HG02973 (cell line): ENCODE data around the gene TRIM71.

ENCODE experiments used
- ATAC-seq: cut with Tn5 transposase; IDR thresholded peaks from one replicate; pipeline ENCODE4 v1.9.1; 2021; ENCODE audit warnings: moderate library complexity; ENCODE audit not compliant: unreplicated experiment

The TRIM71 gene

DNA sequence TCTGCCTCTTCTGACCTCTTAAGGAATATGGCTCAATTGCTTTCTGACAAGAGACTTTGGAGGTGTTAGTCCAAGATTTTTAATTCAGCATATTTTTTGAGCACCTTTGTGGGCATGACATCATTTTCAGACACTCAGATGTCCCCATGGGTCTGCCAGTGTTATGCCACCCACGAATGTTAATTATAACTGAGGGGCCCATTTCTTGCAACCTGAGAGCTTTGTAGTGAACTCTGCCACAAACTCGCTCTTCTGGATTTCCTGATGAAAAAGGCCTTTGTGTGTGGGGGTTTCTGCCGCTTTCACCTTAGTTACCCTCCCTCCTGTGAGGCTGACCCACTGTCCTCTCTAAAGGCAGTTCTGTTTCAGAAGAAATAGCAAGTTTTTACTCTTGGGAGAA, 69.1 kb downstream of the TRIM71 start:
- ATAC-seq = no peak

DNA sequence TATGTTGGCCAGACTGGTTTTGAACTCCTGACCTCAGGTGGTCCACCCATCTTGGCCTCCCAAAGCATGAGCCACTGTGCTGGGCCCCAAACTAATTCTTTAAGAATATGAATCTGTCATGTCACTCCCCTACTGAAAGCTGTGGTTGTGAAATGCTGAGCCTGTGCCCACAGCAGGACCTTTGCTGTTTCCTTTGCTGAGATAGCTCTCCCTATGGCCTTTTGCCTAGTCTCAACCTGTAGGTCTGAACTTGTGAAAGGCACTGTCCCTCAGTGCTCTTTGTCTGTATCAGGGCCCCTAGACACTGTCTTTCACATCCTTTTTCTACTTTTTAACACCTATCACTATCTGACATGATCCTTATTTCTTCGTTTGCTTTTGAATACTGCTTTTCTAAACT, 70.9 kb downstream of the TRIM71 start:
- ATAC-seq = peak; percentile 83

DNA sequence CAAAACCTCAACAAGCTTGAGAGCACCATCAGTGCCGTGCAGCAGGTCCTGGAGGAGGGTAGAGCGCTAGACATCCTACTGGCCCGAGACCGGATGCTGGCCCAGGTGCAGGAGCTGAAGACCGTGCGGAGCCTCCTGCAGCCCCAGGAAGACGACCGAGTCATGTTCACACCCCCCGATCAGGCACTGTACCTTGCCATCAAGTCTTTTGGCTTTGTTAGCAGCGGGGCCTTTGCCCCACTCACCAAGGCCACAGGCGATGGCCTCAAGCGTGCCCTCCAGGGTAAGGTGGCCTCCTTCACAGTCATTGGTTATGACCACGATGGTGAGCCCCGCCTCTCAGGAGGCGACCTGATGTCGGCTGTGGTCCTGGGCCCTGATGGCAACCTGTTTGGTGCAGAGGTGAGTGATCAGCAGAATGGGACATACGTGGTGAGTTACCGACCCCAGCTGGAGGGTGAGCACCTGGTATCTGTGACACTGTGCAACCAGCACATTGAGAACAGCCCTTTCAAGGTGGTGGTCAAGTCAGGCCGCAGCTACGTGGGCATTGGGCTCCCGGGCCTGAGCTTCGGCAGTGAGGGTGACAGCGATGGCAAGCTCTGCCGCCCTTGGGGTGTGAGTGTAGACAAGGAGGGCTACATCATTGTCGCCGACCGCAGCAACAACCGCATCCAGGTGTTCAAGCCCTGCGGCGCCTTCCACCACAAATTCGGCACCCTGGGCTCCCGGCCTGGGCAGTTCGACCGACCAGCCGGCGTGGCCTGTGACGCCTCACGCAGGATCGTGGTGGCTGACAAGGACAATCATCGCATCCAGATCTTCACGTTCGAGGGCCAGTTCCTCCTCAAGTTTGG, 72.9 kb downstream of the TRIM71 start:
- no peak for ATAC-seq

DNA sequence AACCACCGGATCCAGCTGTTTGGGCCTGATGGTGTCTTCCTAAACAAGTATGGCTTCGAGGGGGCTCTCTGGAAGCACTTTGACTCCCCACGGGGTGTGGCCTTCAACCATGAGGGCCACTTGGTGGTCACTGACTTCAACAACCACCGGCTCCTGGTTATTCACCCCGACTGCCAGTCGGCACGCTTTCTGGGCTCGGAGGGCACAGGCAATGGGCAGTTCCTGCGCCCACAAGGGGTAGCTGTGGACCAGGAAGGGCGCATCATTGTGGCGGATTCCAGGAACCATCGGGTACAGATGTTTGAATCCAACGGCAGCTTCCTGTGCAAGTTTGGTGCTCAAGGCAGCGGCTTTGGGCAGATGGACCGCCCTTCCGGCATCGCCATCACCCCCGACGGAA, 73.6 kb downstream of the TRIM71 start:
- no peak for ATAC-seq

DNA sequence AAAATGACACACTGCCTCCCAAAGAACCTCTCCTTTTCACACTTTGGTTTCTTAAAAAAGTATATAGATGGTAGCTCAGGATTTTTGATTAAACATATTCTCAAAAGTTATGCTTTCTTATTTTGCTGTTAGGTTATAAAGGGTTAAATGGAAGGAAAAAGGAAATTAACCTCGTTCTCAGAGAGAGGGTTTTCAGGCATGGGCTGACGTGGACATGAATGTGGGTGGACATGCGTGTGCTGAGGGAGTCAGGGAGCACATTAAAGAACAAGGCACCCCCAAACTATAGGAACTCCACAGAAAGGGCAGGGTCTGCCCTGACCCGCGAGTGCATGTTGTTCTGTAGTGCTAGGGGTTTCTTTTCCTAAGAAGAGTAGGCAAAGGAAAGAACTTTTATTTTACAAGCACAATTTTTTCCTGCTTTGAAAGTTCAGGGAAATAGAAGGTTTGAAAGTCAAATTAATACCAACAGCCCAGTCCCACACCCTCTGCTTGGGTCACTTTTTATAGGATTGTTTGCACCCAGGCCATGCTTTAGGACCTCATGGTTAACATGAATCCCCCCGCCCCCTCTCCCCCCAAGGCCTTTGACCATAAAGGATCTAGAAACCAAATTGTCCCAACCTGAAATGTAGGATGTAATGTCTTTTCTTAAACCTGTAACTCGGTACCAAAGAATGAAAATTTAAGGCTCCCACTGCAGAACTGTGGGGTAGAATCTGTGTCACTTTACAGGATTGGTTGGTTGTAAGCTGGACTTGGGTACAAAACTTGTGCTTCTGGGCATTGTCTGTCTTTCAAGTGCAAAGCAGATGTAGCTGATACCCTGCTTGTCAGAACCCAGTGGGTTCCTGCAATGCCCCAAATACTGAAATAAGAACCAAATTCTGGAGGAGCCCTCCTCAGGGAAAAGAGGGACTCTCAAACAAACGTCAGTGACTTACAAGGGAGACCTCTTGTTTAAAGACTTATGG, 75.1 kb downstream of the TRIM71 start:
- ATAC-seq = no peak

DNA sequence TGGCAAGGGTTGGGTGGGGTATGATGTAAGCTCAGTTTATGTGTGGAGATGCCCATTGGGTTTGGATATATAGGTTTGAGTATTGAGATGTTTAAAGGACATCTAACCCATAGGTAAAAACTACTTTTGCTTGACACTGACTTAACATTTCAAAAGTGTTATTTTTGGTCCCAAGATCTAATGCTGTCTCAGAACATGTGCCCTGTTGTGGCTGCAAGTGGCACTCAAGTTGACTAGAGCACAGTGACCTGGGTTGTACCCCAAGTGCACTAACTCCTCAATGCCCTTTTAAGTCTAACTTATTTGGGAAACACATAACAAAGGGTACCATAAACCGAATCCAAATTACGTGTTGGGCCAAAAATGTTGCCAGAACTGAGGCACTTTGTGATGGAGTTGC, 77.2 kb downstream of the TRIM71 start:
- no peak for ATAC-seq

DNA sequence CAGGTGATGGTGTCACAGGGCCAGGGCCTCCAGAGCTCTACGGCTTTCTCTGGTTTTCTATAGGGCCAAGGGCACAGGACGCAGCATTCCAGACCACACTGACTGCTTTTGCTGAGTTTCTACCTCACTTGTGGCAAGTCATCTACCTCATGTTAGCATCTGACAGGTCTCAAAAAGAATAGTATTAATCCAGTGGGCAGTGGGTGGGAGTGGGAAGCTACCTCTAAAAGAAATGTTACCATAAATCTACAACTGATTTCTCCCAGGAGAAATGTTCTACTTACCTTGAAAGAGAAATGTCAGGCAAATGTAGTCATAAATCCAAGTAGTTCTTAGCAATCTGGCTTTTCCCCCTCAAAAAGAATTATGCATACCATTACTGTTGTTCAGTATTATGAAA, 77.9 kb downstream of the TRIM71 start:
- ATAC-seq = no peak

DNA sequence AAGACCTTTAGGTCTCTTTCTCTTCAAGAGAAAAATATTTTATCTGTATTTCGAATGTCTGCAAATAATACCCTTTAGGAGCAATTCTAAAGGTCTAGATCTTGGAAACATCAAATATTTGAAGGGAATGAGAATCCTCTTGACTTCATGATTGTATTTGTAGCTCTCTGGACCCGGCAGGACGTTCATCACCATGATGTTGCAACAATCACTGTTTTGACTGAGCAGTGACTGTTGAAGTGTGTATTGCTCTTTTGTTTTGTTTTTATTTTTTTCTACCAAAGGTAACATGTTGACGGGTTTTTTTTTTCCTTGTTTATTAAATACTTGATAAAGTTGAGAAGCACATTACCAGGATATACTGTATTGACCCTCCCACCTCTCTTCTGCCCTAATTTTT, 78.3 kb downstream of the TRIM71 start:
- no peak for ATAC-seq

DNA sequence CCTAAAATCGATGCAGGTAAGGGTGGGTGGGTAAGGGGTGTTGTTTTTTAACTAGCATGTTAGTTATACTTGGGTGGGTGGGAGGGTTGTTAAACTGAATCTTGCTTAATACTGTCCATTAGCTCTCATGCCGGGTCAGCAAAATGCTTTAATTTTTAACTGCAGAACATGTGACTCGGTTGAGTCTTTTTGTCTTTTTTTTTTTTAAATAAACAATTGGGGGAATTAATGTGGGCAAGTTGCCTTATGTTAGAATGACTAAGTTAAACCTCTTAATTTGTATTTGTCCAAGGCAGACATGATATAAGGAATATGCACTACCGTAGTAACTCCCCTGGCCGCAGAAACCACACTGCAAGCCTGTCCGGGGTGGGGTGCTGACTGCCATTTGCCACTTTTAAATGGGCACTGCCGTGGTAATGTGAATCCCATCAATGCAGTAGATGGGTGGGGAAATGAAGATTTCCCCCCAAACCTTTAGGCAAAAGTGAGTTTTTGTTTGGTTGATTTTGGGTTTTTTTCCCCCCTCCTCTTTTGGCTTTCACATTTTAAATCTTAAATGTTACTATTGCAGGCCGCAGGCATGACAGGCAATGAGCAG, 79.3 kb downstream of the TRIM71 start:
- no peak for ATAC-seq

DNA sequence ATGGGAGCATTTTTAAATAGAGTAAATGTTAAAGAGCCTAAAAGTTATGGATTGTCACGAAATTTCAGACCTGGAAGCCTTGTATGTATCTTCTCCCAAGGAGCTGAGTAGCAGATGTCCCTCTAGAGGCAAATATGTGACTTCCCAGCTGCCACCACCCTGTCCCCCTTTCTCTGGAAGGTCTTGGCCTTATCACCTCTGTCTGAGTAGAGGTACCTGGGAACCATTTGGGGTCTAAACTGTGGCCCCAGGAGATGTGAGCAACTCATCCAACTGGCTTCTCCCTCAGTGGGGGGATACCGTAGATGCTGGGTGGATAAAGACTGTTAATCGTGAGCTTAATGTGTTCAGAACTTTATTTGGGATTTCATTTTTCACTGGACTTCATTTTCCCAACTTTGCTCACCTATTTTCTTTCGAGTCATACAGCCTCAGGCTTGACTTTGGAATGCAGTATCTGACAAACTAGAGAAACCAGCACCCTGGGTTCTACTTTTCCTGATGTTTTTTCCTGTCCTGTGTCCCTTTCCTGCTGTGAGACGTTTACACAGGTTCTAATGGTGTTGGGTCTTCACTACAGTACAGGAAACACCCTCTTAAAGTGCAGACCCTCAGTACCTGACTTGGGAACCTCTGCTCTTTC, 80.3 kb downstream of the TRIM71 start:
- no peak for ATAC-seq

DNA sequence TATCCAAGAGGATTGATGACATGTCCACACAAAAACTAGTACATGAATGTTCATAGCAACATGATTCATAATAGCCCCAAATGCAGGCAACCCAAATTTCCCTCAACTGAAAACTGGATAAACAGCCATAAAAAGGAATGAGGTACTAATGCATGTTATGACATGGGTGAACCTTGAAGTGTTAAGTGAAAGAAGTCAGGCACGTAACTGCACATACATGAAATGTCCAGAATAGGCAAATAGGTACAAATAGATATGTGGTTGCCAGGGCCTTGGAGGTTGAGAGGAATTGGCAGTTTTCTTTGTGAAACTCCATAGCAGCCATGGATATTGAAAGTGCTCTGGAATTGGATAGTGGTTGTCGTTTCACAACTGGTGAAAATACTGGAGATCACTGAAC, 81.5 kb downstream of the TRIM71 start:
- ATAC-seq = no peak

DNA sequence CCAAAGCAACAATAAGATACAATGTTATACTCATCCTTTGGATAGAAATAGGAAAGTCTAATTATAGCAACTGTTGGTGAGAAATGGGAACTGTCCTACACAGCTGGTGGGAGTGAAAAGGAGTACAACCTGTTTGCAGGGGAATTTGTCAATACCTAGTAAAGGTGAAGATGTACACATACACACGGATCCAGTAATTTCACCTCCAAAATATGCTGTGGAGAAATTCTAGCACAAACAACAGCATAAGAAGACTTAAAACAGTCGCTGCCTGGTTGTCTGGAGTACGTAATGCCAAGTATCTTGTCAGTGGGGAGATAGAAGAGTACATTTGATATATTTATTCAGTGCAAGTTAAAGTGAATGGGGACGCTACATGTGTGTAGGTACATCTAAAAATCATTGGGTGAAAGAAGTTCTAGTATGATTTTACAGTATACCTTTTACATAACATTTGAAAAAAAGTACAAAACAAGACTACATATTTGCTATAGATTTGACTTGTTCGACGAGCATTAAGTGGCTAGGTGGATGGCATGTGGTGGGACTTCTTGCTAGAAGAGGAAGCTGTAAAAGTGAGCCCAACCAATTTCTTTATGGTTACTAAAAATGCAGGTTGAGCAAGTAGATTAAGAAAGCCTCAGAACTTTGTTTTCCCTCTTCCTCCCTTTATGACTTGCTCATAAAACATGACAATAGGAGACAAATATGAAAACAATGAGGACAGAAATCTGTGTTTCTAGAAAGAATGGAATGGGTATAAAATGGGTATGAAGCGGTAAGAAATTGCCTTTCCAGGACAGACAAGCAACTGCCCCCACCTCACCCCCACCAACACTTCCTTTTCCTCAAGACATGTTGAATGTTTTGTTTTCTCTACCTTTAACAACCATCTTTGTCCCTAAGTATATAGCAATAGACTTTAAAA, 83.5 kb downstream of the TRIM71 start:
- ATAC-seq = no peak

DNA sequence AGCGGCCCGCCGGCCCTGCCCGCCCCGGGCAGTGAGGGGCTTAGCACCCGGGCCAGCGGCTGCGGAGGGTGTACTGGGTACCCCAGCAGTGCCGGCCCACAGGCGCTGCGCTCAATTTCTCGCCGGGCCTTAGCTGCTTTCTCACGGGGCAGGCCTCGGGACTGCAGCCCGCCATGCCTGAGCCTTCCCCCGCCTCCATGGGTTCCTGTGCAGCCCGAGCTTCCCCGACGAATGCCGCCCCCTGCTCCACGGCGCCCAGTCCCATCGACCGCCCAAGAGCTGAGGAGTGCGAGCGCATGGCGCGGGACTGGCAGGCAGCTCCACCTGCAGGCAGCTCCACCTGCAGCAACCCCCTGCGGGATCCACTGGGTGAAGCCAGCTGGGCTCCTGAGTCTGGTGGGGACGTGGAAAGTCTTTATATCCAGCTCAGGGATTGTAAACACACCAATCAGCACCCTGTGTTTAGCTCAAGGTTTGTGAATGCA, 85.1 kb downstream of the TRIM71 start:
- peak; percentile 66 for ATAC-seq

DNA sequence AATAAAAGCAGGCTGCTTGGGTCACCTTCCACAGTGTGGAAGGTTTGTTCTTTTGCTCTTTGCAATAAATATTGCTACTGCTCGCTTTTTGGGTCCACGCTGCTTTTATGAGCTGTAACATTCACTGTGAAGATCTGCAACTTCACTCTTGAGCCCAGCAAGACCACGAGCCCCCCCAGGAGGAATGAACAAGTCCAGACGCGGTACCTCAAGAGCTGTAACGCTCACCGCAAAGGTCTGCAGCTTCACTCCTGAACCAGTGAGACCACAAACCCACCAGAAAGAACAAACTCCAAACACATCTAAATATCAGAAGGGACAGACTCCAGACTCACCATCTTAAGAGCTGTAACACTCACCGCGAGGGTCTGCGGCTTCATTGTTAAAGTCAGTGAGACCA, 86.2 kb downstream of the TRIM71 start:
- no peak for ATAC-seq

DNA sequence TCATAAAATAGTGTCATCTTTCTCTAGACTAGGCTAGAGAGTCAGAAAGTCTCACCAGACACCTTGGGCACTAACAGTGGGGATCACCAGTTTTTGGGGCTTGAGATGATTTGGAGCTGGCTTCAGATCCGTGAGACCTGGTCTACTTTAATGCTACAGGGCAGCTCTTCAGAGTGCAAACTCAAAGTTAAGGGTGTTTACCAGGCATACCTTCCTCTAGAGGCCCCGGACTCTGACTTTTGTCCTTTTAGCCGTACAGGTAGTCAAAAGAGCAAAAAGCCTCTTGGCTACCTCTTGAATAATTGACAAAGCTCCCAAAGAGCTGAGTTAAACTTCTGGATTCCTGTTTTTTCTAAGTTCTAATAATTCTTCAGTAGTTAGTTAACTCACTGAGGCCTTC, 92.2 kb downstream of the TRIM71 start:
- ATAC-seq = no peak

DNA sequence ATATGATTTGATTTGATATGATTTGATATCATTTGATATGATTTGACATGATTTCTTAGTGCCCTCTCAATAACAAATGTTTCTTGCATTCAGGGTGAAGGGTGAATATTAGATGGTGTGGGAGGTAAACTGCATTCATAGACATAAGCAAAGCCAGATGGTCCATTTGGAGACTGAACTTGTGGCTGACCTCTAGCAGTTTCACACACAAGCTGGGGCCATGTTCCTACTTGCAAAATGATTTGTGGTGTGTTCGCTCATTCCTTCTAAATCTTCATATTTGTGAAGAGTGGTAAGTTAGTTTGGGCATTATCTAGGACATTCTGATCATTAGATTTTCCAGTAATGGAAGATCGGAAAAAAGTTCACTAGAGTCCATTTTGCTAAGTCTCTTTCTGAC, 93.2 kb downstream of the TRIM71 start:
- ATAC-seq = no peak

DNA sequence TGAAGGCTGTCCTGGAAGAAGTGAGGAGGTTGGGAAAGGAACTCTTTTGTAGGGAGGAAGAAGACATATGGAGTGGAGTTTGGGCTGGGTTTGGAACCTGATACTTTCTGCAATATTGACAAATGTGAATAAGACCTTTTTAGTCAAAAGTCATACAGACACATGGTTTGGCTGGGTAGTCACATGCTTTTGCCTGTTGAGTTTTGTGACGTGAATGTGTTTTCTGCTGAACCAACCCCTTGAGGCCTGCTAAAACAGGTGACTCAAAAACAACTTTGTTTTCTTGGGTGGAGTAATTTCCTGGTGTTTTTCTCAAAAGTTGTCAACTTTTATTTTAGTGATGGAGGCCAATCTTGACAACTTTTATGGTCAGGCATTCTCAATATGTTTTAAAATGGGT, 94.2 kb downstream of the TRIM71 start:
- no peak for ATAC-seq

DNA sequence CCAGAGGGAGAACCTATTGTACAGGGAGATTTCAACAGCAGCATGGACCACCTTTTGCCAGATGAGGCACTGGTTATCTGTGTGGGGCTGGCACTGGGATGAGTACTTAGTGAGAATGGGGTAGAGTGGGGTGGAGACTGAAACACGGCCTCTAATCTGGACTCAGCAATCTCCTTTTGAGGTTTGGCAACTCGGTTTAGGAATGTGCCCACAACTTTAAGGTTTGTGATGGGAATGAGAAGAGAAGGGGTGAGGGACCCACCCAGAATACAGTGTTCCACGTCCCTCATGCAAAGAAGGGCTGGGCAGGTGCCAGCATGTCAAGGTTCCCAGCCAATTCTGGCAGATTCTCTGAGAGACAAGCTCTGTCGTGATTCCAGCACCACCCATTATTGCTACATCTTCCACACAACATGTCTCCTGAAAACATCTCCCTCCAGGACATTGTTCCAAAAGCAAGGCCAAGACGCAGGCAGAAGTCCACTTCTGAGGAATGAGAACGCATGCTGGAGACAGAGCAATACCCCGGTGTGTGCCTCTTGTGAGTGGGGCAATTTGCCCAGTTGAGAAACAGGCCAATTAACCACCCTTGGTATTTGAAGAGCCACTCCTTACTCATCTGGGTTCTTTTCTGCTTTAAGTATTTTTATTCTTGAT, 96.1 kb downstream of the TRIM71 start:
- ATAC-seq = no peak

DNA sequence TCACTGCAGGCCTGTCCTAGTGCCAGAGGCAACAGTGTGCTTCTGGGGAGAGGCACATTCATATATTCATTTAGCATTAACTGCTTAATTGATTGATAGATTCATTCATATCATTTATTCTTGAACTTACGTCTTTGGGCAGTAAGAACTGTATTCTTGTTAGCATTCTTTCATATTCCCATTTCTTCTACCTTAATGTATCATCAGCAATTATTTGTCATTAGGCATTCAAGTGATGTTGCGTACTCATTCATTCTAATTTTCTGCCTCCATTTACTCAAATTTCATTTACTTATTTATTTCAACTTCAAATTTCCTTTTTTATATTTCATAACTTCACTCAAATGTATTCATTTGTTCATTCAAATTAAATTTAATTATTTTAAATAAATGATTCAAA, 102.1 kb downstream of the TRIM71 start:
- ATAC-seq = no peak
